ENCODE data around the gene POU5F1.
"Not testable (repeated sequence)": the region's sequence is repeated elsewhere in the genome, so short reads cannot be mapped to it uniquely, and the experiment has no call there.

POU5F1 gene

GRCh38 chr6:31202259-31203166 is 32.0 kb upstream of the POU5F1 start:
- Mint-ChIP-seq H3K4me1 (peaks cover 8% of the 10 kb centered on the region), H3K27me3 (ENCODE audit: low read depth) (no peaks in the 10 kb centered on the region), H3K36me3 (ENCODE audit: low read depth) (no peaks in the 10 kb centered on the region), H3K9me3 (peaks cover 3% of the 10 kb centered on the region), H3K4me3 (peak overlapping the region in 1 of 3 experiments; percentile 43), H3K27ac (no peak overlapping the region)
- TF ChIP-seq, protein P1, sequence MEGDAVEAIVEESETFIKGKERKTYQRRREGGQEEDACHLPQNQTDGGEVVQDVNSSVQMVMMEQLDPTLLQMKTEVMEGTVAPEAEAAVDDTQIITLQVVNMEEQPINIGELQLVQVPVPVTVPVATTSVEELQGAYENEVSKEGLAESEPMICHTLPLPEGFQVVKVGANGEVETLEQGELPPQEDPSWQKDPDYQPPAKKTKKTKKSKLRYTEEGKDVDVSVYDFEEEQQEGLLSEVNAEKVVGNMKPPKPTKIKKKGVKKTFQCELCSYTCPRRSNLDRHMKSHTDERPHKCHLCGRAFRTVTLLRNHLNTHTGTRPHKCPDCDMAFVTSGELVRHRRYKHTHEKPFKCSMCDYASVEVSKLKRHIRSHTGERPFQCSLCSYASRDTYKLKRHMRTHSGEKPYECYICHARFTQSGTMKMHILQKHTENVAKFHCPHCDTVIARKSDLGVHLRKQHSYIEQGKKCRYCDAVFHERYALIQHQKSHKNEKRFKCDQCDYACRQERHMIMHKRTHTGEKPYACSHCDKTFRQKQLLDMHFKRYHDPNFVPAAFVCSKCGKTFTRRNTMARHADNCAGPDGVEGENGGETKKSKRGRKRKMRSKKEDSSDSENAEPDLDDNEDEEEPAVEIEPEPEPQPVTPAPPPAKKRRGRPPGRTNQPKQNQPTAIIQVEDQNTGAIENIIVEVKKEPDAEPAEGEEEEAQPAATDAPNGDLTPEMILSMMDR (IDR thresholded peaks at IDR 0.05; ENCODE audit: unreplicated experiment in 3 of 3), result no peak

- H3K9me3 Mint-ChIP-seq; H3K27ac Mint-ChIP-seq; H3K27me3 Mint-ChIP-seq (ENCODE audit: low read depth); H3K36me3 Mint-ChIP-seq (ENCODE audit: low read depth): not testable (repeated sequence)
- Mint-ChIP-seq H3K4me1 (peaks cover 12% of the 10 kb centered on the region), H3K4me3 (peak overlapping the region in 2 of 3 experiments; percentile 8 to 73)
These were observed 28.6 kb upstream of the POU5F1 start for GRCh38 chr6:31199105-31199452.

GRCh38 chr6:31197559-31198305 is 27.2 kb upstream of the POU5F1 start:
- H3K4me1 Mint-ChIP-seq, result peaks cover 5% of the 10 kb centered on the region
- H3K36me3 Mint-ChIP-seq (ENCODE audit: low read depth), result no peaks in the 10 kb centered on the region
- peak overlapping the region; percentile 50 to 80 (median 73) for H3K27ac Mint-ChIP-seq

GRCh38 chr6:31196251-31197022 is 26.0 kb upstream of the POU5F1 start:
- not testable (repeated sequence) for H3K4me1 Mint-ChIP-seq; H3K9me3 Mint-ChIP-seq; H3K27me3 Mint-ChIP-seq (ENCODE audit: low read depth); H3K36me3 Mint-ChIP-seq (ENCODE audit: low read depth)
- Mint-ChIP-seq H3K27ac (peak overlapping the region; percentile 50 to 80 (median 73)), H3K4me3 (peak overlapping the region; percentile 78 to 84 (median 83))

More at GRCh38 chr6:31197559-31198305, 27.2 kb upstream of the POU5F1 start:
- H3K27me3 Mint-ChIP-seq (ENCODE audit: low read depth), result no peaks in the 10 kb centered on the region
- H3K9me3 Mint-ChIP-seq, result peaks cover 3% of the 10 kb centered on the region
- H3K4me3 Mint-ChIP-seq, result peak overlapping the region; percentile 78 to 84 (median 83)
- TF ChIP-seq, protein P1 (IDR thresholded peaks at IDR 0.05; ENCODE audit: unreplicated experiment in 3 of 3), result no peak

DNA sequence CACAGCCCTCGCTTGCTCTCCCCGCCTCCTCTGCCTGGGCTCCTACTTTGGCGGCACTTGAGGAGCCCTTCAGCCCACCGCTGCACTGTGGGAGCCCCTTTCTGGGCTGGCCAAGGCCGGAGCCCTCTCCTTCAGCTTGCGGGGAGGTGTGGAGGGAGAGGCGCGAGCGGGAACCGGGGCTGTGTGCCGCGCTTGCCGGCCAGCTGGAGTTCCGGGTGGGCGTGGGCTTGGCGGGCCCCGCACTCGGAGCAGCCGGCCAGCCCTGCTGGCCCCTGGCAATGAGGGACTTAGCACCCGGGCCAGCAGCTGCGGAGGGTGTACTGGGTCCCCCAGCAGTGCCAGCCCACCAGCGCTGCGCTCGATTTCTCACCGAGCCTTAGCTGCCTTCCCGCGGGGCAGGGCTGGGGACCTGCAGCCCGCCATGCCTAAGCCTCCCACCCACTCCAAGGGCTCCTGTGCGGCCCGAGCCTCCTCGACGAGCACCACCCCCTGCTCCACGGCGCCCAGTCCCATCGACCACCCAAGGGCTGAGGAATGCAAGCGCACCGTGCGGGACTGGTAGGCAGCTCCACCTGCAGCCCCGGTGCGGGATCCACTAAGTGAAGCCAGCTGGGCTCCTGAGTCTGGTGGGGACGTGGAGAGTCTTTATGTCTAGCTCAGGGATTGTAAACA is 25.0 kb upstream of the POU5F1 start:
- not testable (repeated sequence) for H3K27me3 Mint-ChIP-seq (ENCODE audit: low read depth); H3K4me1 Mint-ChIP-seq; H3K9me3 Mint-ChIP-seq; H3K4me3 Mint-ChIP-seq; H3K36me3 Mint-ChIP-seq (ENCODE audit: low read depth); H3K27ac Mint-ChIP-seq

- Mint-ChIP-seq H3K27me3 (ENCODE audit: low read depth) (no peaks in the 10 kb centered on the region), H3K27ac (no peak overlapping the region), H3K36me3 (ENCODE audit: low read depth) (no peaks in the 10 kb centered on the region), H3K9me3 (no peaks in the 10 kb centered on the region), H3K4me1 (peaks cover 5% of the 10 kb centered on the region), H3K4me3 (peak overlapping the region in 2 of 3 experiments; percentile 6 to 52)
- TF ChIP-seq, protein P1 (IDR thresholded peaks at IDR 0.05; ENCODE audit: unreplicated experiment in 3 of 3), result no peak
These were observed 23.8 kb upstream of the POU5F1 start for GRCh38 chr6:31194061-31194834.
